GM23338 (cell line): ENCODE measurements around the gene SMARCA2. TPM values are rescaled to one million over a fixed set of nuclear protein-coding genes. Genes with fewer than 3 reads are reported as not detected.

Experiments used
- ATAC-seq: fragments of 200-7000 bp; cut with Tn5 transposase; 3 replicates; pipeline ENCODE4 v1.9.1; 2020
- DNase-seq: peaks from one replicate; pipeline ENCODE4 v3.0.0-alpha.2; 2015; ENCODE audit warnings: low spot score
- H2AFZ ChIP-seq: fragments of 200-600 bp; sonication (generic); 2 replicates; pipeline ENCODE4 v1.8.0; 2016; ENCODE audit warnings: antibody characterized with exemption, mild to moderate bottlenecking, moderate library complexity
- H3F3A ChIP-seq: fragments of 200-600 bp; sonication (generic); replicated peaks from 2 replicates; pipeline ENCODE4 v1.8.0; 2017; ENCODE audit warnings: antibody characterized with exemption, mixed run types, low read depth
- H3K27ac ChIP-seq: fragments of 200-600 bp; sonication (generic); 2 replicates; pipeline ENCODE4 v1.6.1; 2016; ENCODE audit warnings: low read depth
- H3K27me3 ChIP-seq: fragments of 200-600 bp; sonication (generic); 2 replicates; pipeline ENCODE4 v1.8.0; 2016; ENCODE audit warnings: mild to moderate bottlenecking, mixed run types, moderate library complexity; ENCODE audit not compliant: insufficient read depth
- H3K36me3 ChIP-seq: fragments of 200-600 bp; sonication (generic); 2 replicates; pipeline ENCODE4 v1.8.0; 2016; ENCODE audit warnings: mild to moderate bottlenecking; ENCODE audit not compliant: insufficient read depth
- H3K4me1 ChIP-seq: fragments of 200-600 bp; sonication (generic); 2 replicates; pipeline ENCODE4 v1.8.0; 2016; ENCODE audit warnings: mild to moderate bottlenecking, moderate library complexity; ENCODE audit not compliant: insufficient read depth
- H3K4me2 ChIP-seq: fragments of 200-600 bp; sonication (generic); 2 replicates; pipeline ENCODE4 v1.7.1; 2017; ENCODE audit warnings: mixed run types
- H3K4me3 ChIP-seq: fragments of 200-600 bp; sonication (generic); 2 replicates; pipeline ENCODE4 v1.6.1; 2016; ENCODE audit warnings: mixed run types
- H3K79me2 ChIP-seq: fragments of 200-600 bp; sonication (generic); replicated peaks from 2 replicates; pipeline ENCODE4 v1.8.0; 2017; ENCODE audit warnings: mild to moderate bottlenecking; ENCODE audit not compliant: insufficient read depth
- H3K9me2 ChIP-seq: fragments of 200-600 bp; sonication (generic); 2 replicates; pipeline ENCODE4 v1.8.0; 2017; ENCODE audit not compliant: insufficient read depth
- H4K20me1 ChIP-seq: fragments of 200-600 bp; sonication (generic); replicated peaks from 2 replicates; pipeline ENCODE4 v1.8.0; 2017; ENCODE audit warnings: mild to moderate bottlenecking; ENCODE audit not compliant: insufficient read depth
- H3K27ac Mint-ChIP-seq: 2 replicates; pipeline ENCODE4 v1.8.0; 2020; ENCODE audit warnings: inconsistent platforms, mild to moderate bottlenecking, moderate library complexity, mixed read lengths
- H3K27me3 Mint-ChIP-seq: 3 replicates; pipeline ENCODE4 v1.8.0; 2022; ENCODE audit warnings: low read depth, mild to moderate bottlenecking, moderate library complexity, mixed read lengths, inconsistent platforms; ENCODE audit not compliant: insufficient read depth, poor library complexity
- H3K36me3 Mint-ChIP-seq: 3 replicates; pipeline ENCODE4 v1.8.0; 2021; ENCODE audit warnings: low read depth, mild to moderate bottlenecking, inconsistent platforms, moderate library complexity, mixed read lengths
- H3K4me1 Mint-ChIP-seq: 3 replicates; pipeline ENCODE4 v1.8.0; 2020; ENCODE audit warnings: mild to moderate bottlenecking, inconsistent platforms, mixed read lengths
- H3K4me3 Mint-ChIP-seq: 3 replicates; pipeline ENCODE4 v1.8.0; 2021; ENCODE audit warnings: moderate library complexity, mild to moderate bottlenecking, inconsistent platforms, mixed read lengths
- H3K9me3 Mint-ChIP-seq: 3 replicates; pipeline ENCODE4 v1.8.0; 2020; ENCODE audit warnings: moderate library complexity, mild to moderate bottlenecking, inconsistent platforms, mixed read lengths
- CREB1 ChIP-seq: fragments of 250-450 bp; sonication (Bioruptor Pico); IDR thresholded peaks from 2 replicates; pipeline ENCODE4 v1.5.0; 2020; ENCODE audit warnings: low read depth, mild to moderate bottlenecking, moderate library complexity
- EZH2 ChIP-seq: fragments of 200-600 bp; sonication (generic); IDR thresholded peaks from one replicate; pipeline ENCODE4 v1.8.0; 2017; ENCODE audit warnings: antibody characterized with exemption, mild to moderate bottlenecking, low read depth; ENCODE audit not compliant: unreplicated experiment
- EZH2phosphoT487 ChIP-seq: fragments of 200-600 bp; sonication (generic); IDR thresholded peaks from one replicate; pipeline ENCODE4 v1.8.1; 2018; ENCODE audit warnings: antibody characterized with exemption; ENCODE audit not compliant: unreplicated experiment
- JUNB ChIP-seq: IDR thresholded peaks from one replicate; pipeline ENCODE4 v1.6.1; 2016; ENCODE audit warnings: antibody characterized with exemption; ENCODE audit not compliant: unreplicated experiment
- NANOG ChIP-seq: IDR thresholded peaks from 2 replicates; pipeline ENCODE4 v1.6.1; 2016; ENCODE audit warnings: antibody characterized with exemption, borderline replicate concordance
- POLR2AphosphoS5 ChIP-seq: IDR thresholded peaks from 2 replicates; pipeline ENCODE4 v1.6.1; 2016; ENCODE audit warnings: antibody characterized with exemption, low read depth
- STAT1 ChIP-seq: IDR thresholded peaks from one replicate; pipeline ENCODE4 v1.6.1; 2016; ENCODE audit warnings: antibody characterized with exemption; ENCODE audit not compliant: unreplicated experiment
- ZNF114 ChIP-seq: fragments of 250-450 bp; sonication (Bioruptor Pico); IDR thresholded peaks from 2 replicates; pipeline ENCODE4 v1.5.0; 2020; ENCODE audit warnings: mild to moderate bottlenecking, moderate library complexity
- ZNF331 ChIP-seq: fragments of 250-450 bp; sonication (Bioruptor Pico); IDR thresholded peaks from 2 replicates; pipeline ENCODE4 v1.5.0; 2020; ENCODE audit warnings: low read depth, mild to moderate bottlenecking, moderate library complexity
- ZNF462 ChIP-seq: fragments of 250-450 bp; sonication (Bioruptor Pico); IDR thresholded peaks from 2 replicates; pipeline ENCODE4 v1.5.0; 2020; ENCODE audit warnings: mild to moderate bottlenecking, moderate library complexity
- polyA plus RNA-seq: library from polyadenylated mRNA; unstranded; fragments of >200 nt; fragmentation: Nextera tagmentation; extraction: Ambion mirVana; gene quantifications from 2 replicates; pipeline ENCODE4 v1.2.1, GENCODE V29; 2016
- total RNA-seq: library from RNA; depleted of rRNA; stranded (reverse); fragments of >200 nt; shearing (Covaris generic); gene quantifications from 2 replicates; pipeline ENCODE4 v1.2.3, GENCODE V29; 2014
- TF ChIP-seq, protein P1 (sequence below), 2 experiments: fragments of 200-600 bp in 1 of 2; sonication (generic) in 1 of 2; conservative IDR thresholded peaks; 2 replicates each; pipeline versions ENCODE4 v1.5.1 to v1.6.1; 2016 to 2017; ENCODE audit warnings: antibody characterized with exemption in 2 of 2, low read depth in 2 of 2, mild to moderate bottlenecking in 2 of 2, moderate library complexity in 1 of 2
- TF ChIP-seq, protein P2 (sequence below): IDR thresholded peaks from one replicate; pipeline ENCODE4 v1.6.1; 2018; ENCODE audit warnings: antibody characterized with exemption; ENCODE audit not compliant: unreplicated experiment
- TF ChIP-seq, protein P3 (sequence below): IDR thresholded peaks from 2 replicates; pipeline ENCODE4 v1.6.1; 2016; ENCODE audit warnings: antibody characterized with exemption

The SMARCA2 gene
- total and polyA plus RNA-seq, 2 experiments from 2014 or later, result 21.7 to 21.9 TPM

- H3K79me2 ChIP-seq, result no peaks in the 10 kb centered on the region
- no peaks in the 10 kb centered on the region for H3K27me3 Mint-ChIP-seq
- no peak overlapping the region for H3K4me3 Mint-ChIP-seq
- ATAC-seq, result no peak
- no peaks in the 10 kb centered on the region for H3K9me3 Mint-ChIP-seq
- H3K27ac ChIP-seq, result no peak overlapping the region
- no peak overlapping the region for H3K4me3 ChIP-seq
- TF ChIP-seq JUNB, result no peak
- no peak for TF ChIP-seq ZNF462 (CRISPR knock-in tag)
- no peak for TF ChIP-seq NANOG
- no peak for TF ChIP-seq EZH2
- no peak for TF ChIP-seq ZNF114 (CRISPR knock-in tag)
- no peak for TF ChIP-seq CREB1
- no peak for TF ChIP-seq POLR2AphosphoS5
- TF ChIP-seq, protein P1, sequence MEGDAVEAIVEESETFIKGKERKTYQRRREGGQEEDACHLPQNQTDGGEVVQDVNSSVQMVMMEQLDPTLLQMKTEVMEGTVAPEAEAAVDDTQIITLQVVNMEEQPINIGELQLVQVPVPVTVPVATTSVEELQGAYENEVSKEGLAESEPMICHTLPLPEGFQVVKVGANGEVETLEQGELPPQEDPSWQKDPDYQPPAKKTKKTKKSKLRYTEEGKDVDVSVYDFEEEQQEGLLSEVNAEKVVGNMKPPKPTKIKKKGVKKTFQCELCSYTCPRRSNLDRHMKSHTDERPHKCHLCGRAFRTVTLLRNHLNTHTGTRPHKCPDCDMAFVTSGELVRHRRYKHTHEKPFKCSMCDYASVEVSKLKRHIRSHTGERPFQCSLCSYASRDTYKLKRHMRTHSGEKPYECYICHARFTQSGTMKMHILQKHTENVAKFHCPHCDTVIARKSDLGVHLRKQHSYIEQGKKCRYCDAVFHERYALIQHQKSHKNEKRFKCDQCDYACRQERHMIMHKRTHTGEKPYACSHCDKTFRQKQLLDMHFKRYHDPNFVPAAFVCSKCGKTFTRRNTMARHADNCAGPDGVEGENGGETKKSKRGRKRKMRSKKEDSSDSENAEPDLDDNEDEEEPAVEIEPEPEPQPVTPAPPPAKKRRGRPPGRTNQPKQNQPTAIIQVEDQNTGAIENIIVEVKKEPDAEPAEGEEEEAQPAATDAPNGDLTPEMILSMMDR (conservative IDR thresholded peaks at IDR 0.05; ENCODE audit: low read depth in 2 of 2), result no peak
- TF ChIP-seq, protein P2, sequence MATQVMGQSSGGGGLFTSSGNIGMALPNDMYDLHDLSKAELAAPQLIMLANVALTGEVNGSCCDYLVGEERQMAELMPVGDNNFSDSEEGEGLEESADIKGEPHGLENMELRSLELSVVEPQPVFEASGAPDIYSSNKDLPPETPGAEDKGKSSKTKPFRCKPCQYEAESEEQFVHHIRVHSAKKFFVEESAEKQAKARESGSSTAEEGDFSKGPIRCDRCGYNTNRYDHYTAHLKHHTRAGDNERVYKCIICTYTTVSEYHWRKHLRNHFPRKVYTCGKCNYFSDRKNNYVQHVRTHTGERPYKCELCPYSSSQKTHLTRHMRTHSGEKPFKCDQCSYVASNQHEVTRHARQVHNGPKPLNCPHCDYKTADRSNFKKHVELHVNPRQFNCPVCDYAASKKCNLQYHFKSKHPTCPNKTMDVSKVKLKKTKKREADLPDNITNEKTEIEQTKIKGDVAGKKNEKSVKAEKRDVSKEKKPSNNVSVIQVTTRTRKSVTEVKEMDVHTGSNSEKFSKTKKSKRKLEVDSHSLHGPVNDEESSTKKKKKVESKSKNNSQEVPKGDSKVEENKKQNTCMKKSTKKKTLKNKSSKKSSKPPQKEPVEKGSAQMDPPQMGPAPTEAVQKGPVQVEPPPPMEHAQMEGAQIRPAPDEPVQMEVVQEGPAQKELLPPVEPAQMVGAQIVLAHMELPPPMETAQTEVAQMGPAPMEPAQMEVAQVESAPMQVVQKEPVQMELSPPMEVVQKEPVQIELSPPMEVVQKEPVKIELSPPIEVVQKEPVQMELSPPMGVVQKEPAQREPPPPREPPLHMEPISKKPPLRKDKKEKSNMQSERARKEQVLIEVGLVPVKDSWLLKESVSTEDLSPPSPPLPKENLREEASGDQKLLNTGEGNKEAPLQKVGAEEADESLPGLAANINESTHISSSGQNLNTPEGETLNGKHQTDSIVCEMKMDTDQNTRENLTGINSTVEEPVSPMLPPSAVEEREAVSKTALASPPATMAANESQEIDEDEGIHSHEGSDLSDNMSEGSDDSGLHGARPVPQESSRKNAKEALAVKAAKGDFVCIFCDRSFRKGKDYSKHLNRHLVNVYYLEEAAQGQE, result no peak
- TF ChIP-seq ZNF331, result no peak
- TF ChIP-seq STAT1, result no peak
- TF ChIP-seq EZH2phosphoT487, result no peak
- TF ChIP-seq, protein P3, sequence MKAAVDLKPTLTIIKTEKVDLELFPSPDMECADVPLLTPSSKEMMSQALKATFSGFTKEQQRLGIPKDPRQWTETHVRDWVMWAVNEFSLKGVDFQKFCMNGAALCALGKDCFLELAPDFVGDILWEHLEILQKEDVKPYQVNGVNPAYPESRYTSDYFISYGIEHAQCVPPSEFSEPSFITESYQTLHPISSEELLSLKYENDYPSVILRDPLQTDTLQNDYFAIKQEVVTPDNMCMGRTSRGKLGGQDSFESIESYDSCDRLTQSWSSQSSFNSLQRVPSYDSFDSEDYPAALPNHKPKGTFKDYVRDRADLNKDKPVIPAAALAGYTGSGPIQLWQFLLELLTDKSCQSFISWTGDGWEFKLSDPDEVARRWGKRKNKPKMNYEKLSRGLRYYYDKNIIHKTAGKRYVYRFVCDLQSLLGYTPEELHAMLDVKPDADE, result no peak
- H3K9me2 ChIP-seq, result no peaks in the 10 kb centered on the region
- no peak for DNase-seq
- no peaks in the 10 kb centered on the region for H3K36me3 ChIP-seq
- peaks cover 6% of the 10 kb centered on the region for H3K4me1 Mint-ChIP-seq
- H3K27ac Mint-ChIP-seq, result no peak overlapping the region
- H3K36me3 Mint-ChIP-seq, result no peaks in the 10 kb centered on the region
- H2AFZ ChIP-seq, result no peak overlapping the region
- H3K27me3 ChIP-seq, result no peaks in the 10 kb centered on the region
- no peaks in the 10 kb centered on the region for H4K20me1 ChIP-seq
- no peaks in the 10 kb centered on the region for H3K4me1 ChIP-seq
- H3F3A ChIP-seq, result no peaks in the 10 kb centered on the region
- H3K4me2 ChIP-seq, result no peak overlapping the region
These were observed 44.3 kb downstream of the SMARCA2 start for GRCh38 chr9:2059274-2059929.
